CD14-positive monocyte (primary cell): Measurements from ENCODE around the gene ASB16. TPM values are rescaled to one million over a fixed set of nuclear protein-coding genes. Genes with fewer than 3 reads are reported as not detected.

ENCODE experiments used
- DNase-seq, 3 donors: peaks; one replicate each; pipeline ENCODE4 v3.0.0-alpha.2; 2011 to 2022
- H2AFZ ChIP-seq: 2 replicates; pipeline ENCODE4 v1.6.0; 2012; ENCODE audit warnings: mild to moderate bottlenecking, low read depth, low read length, inconsistent platforms; ENCODE audit not compliant: insufficient read depth, poor library complexity, severe bottlenecking
- H3K27ac ChIP-seq, 2 donors: 1 replicate in 1 of 2; 2 replicates in 1 of 2; pipeline ENCODE4 v1.5.1; 2012 to 2013; ENCODE audit warnings: low read length in 2 of 2, control low read depth in 1 of 2, inconsistent platforms in 1 of 2, low read depth in 1 of 2, mild to moderate bottlenecking in 1 of 2
- H3K27me3 ChIP-seq, 2 donors: one replicate each; pipeline versions ENCODE4 v1.6.0 to v1.6.1; 2011 to 2013; ENCODE audit warnings: low read length in 2 of 2; ENCODE audit not compliant: control insufficient read depth in 2 of 2, insufficient read depth in 2 of 2
- H3K36me3 ChIP-seq, 2 donors: replicated peaks in 1 of 2; 1 replicate in 1 of 2; 2 replicates in 1 of 2; pipeline versions ENCODE4 v1.5.1 to v1.6.1; 2012 to 2013; ENCODE audit warnings: low read length in 2 of 2, control low read depth in 1 of 2, inconsistent platforms in 1 of 2, mild to moderate bottlenecking in 1 of 2; ENCODE audit not compliant: insufficient read depth in 2 of 2, control insufficient read depth in 1 of 2
- H3K4me1 ChIP-seq, 2 donors: 1 replicate in 1 of 2; 2 replicates in 1 of 2; pipeline versions ENCODE4 v1.5.1 to v1.6.1; 2012 to 2013; ENCODE audit warnings: low read length in 2 of 2, control low read depth in 1 of 2, inconsistent platforms in 1 of 2, mild to moderate bottlenecking in 1 of 2, moderate library complexity in 1 of 2; ENCODE audit not compliant: insufficient read depth in 2 of 2, control insufficient read depth in 1 of 2
- H3K4me2 ChIP-seq: replicated peaks from 2 replicates; pipeline ENCODE3; 2012; ENCODE audit warnings: low read length, moderate library complexity, mild to moderate bottlenecking; ENCODE audit not compliant: poor library complexity, severe bottlenecking; ENCODE audit errors: extremely low read depth
- H3K4me3 ChIP-seq, 3 experiments: fragments of 200-600 bp in 1 of 3; sonication (generic) in 1 of 3; replicated peaks in 1 of 3; 1 replicate in 2 of 3; 2 replicates in 1 of 3; pipeline ENCODE4 v1.5.1; 2011 to 2013; ENCODE audit warnings: low read length in 3 of 3, mild to moderate bottlenecking in 3 of 3, control low read depth in 2 of 3, low read depth in 2 of 3, inconsistent platforms in 1 of 3, moderate library complexity in 1 of 3
- H3K79me2 ChIP-seq: 2 replicates; pipeline ENCODE4 v1.6.0; 2012; ENCODE audit warnings: mild to moderate bottlenecking, control low read depth, inconsistent platforms, low read length, moderate library complexity; ENCODE audit not compliant: insufficient read depth
- H3K9ac ChIP-seq: 2 replicates; pipeline ENCODE4 v1.6.0; 2017; ENCODE audit warnings: low read length, mild to moderate bottlenecking; ENCODE audit not compliant: insufficient read depth, poor library complexity, severe bottlenecking
- H3K9me3 ChIP-seq, 2 donors: replicated peaks in 1 of 2; 1 replicate in 1 of 2; 2 replicates in 1 of 2; pipeline versions ENCODE4 v1.5.1 to v1.6.1; 2012 to 2013; ENCODE audit warnings: low read length in 2 of 2, control low read depth in 1 of 2; ENCODE audit not compliant: control insufficient read depth in 1 of 2, insufficient read depth in 1 of 2
- H4K20me1 ChIP-seq: 2 replicates; pipeline ENCODE4 v1.6.0; 2012; ENCODE audit warnings: mild to moderate bottlenecking, low read length, control low read depth, moderate library complexity; ENCODE audit not compliant: insufficient read depth
- H3K27ac Mint-ChIP-seq, 7 donors: one replicate each; pipeline ENCODE4 v1.8.0; 2020; ENCODE audit warnings: mild to moderate bottlenecking in 7 of 7, mixed read lengths in 7 of 7, moderate library complexity in 6 of 7, inconsistent platforms in 2 of 7
- H3K27me3 Mint-ChIP-seq, 3 donors: one replicate each; pipeline ENCODE4 v1.8.0; 2021 to 2022; ENCODE audit warnings: low read depth in 3 of 3, mild to moderate bottlenecking in 3 of 3, mixed read lengths in 3 of 3, moderate library complexity in 3 of 3, inconsistent platforms in 1 of 3
- H3K36me3 Mint-ChIP-seq, 2 donors: one replicate each; pipeline ENCODE4 v1.8.0; 2020; ENCODE audit warnings: mixed read lengths in 2 of 2, inconsistent platforms in 1 of 2, mild to moderate bottlenecking in 1 of 2
- H3K4me1 Mint-ChIP-seq: one replicate; pipeline ENCODE4 v1.8.0; 2020; ENCODE audit warnings: mild to moderate bottlenecking, mixed read lengths
- H3K4me3 Mint-ChIP-seq, 2 donors: one replicate each; pipeline ENCODE4 v1.8.0; 2020; ENCODE audit warnings: mild to moderate bottlenecking in 2 of 2, mixed read lengths in 2 of 2, moderate library complexity in 1 of 2
- H3K9me3 Mint-ChIP-seq, 7 donors: one replicate each; pipeline ENCODE4 v1.8.0; 2020 to 2022; ENCODE audit warnings: mixed read lengths in 7 of 7, mild to moderate bottlenecking in 6 of 7, moderate library complexity in 6 of 7, inconsistent platforms in 2 of 7
- CTCF ChIP-seq: fragments of 200-600 bp; IDR thresholded peaks from one replicate; pipeline ENCODE4 v1.8.0; 2022; ENCODE audit warnings: antibody characterized with exemption, mild to moderate bottlenecking
- WGBS: methylation state at CpG from one replicate; pipeline ENCODE4 v1.1.5; 2013; ENCODE audit warnings: missing lambda C conversion rate; ENCODE audit not compliant: insufficient coverage; 5-methylcytosine and 5-hydroxymethylcytosine counted together
- intact Hi-C, 2 donors: fragments of 100-400 bp; cut with micrococcal nuclease; formaldehyde crosslinking; loops; one replicate each; pipeline versions ENCODE4 v1.15.0 to v1.15.1; 2023
- polyA plus RNA-seq, 3 donors: library from polyadenylated mRNA; depleted of rRNA in 1 of 3; unstranded in 2 of 3; stranded (reverse) in 1 of 3; fragments of 300-500 nt in 2 of 3; fragments of >200 nt in 1 of 3; fragmentation: Illumina TruSeq in 2 of 3; gene quantifications; 1 replicate in 2 of 3; 2 replicates in 1 of 3; pipeline ENCODE4 v1.2.3, GENCODE V29; 2012 to 2021

The ASB16 gene
- polyA plus RNA-seq, 3 donors, result not detected

GRCh38 chr17:44176671-44177501 lies 6.4 kb downstream of the ASB16 start:
- Histone ChIP-seq H2AFZ (no peak overlapping the region), H3K9me3 (no peaks in the 10 kb centered on the region), H3K27me3 (no peaks in the 10 kb centered on the region), H3K4me1 (no peaks in the 10 kb centered on the region), H3K4me3 (no peak overlapping the region), H3K4me2 (no peak overlapping the region), H3K36me3 (peaks cover 34 to 37% of the 10 kb centered on the region in 2 donors), H3K79me2 (peaks cover 5% of the 10 kb centered on the region), H3K27ac (no peak overlapping the region), H3K9ac (no peak overlapping the region), H4K20me1 (peaks cover 3% of the 10 kb centered on the region)
- Mint-ChIP-seq H3K27ac (peak overlapping the region in 4 of 7 donors; percentile 30 to 69 (median 54)), H3K27me3 (no peaks in the 10 kb centered on the region), H3K4me1 (no peaks in the 10 kb centered on the region), H3K36me3 (peaks cover 22 to 50% of the 10 kb centered on the region in 2 donors), H3K4me3 (no peak overlapping the region), H3K9me3 (peaks cover 0 to 2% (median 0%) of the 10 kb centered on the region in 7 donors)
- DNase-seq, result no peak
- 97% methylated on average over 51 of the region's 54 CpGs for WGBS
- intact Hi-C loops, result no loop called here
- no peak for TF ChIP-seq CTCF

GRCh38 chr17:44177640-44178039 lies 7.1 kb downstream of the ASB16 start:
- Mint-ChIP-seq H3K27ac (no peak overlapping the region), H3K4me3 (no peak overlapping the region), H3K27me3 (no peaks in the 10 kb centered on the region), H3K9me3 (peaks cover 0 to 2% (median 0%) of the 10 kb centered on the region in 7 donors), H3K4me1 (no peaks in the 10 kb centered on the region), H3K36me3 (peaks cover 30 to 57% of the 10 kb centered on the region in 2 donors)
- Histone ChIP-seq H3K9me3 (no peaks in the 10 kb centered on the region), H3K27ac (no peak overlapping the region), H3K27me3 (no peaks in the 10 kb centered on the region), H3K9ac (no peak overlapping the region), H4K20me1 (peaks cover 11% of the 10 kb centered on the region), H3K4me3 (no peak overlapping the region), H3K4me2 (no peak overlapping the region), H3K36me3 (peaks cover 42 to 44% of the 10 kb centered on the region in 2 donors), H3K79me2 (peaks cover 12% of the 10 kb centered on the region), H2AFZ (no peak overlapping the region), H3K4me1 (no peaks in the 10 kb centered on the region)
- no peak for DNase-seq
- TF ChIP-seq CTCF, result no peak
- no CpG with 5 or more reads among the region's 4 CpGs for WGBS
- intact Hi-C loops, result no loop called here
